Fibroblast of the aortic adventitia (primary cell): Measurements from ENCODE around the gene GPR34. TPM values are rescaled to one million over a fixed set of nuclear protein-coding genes. Genes with fewer than 3 reads are reported as not detected.
"Not testable (repeated sequence)": the region's sequence is repeated elsewhere in the genome, so short reads cannot be mapped to it uniquely, and the experiment has no call there.

Experiments used
- DNase-seq: peaks from one replicate; pipeline ENCODE4 v3.0.0-alpha.2; 2010; ENCODE audit warnings: low read depth
- H3K4me3 ChIP-seq: 2 replicates; pipeline ENCODE4 v1.5.1; 2011; ENCODE audit warnings: low read depth, mild to moderate bottlenecking, control low read depth, low read length, moderate library complexity
- CTCF ChIP-seq: IDR thresholded peaks from 2 replicates; pipeline ENCODE4 v1.5.1; 2011; ENCODE audit warnings: mild to moderate bottlenecking, low read length, control low read depth, inconsistent platforms; ENCODE audit not compliant: insufficient read depth
- total RNA-seq: library from RNA; depleted of rRNA; stranded (reverse); fragments of >200 nt; gene quantifications from 2 replicates; pipeline ENCODE4 v1.2.3, GENCODE V29; 2012; ENCODE audit warnings: low replicate concordance

GPR34 gene
- total RNA-seq: not detected in 2 replicates

- no peak for TF ChIP-seq CTCF
- H3K4me3 ChIP-seq: no peak within 1 kb of the TSS
- DNase-seq: no peak
These were observed at the start of gene GPR34 for GRCh38 chrX:41688835-41689234. GPR34 (plus strand) TSS chrX:41688973; CDS start chrX:41695634, 6,661 bp downstream.

- not testable (repeated sequence) for H3K4me3 ChIP-seq, DNase-seq
These were observed 42.6 kb upstream of the GPR34 start for GRCh38 chrX:41646201-41646600.

- TF ChIP-seq CTCF: no peak
- DNase-seq: no peak
- no peak overlapping the region for H3K4me3 ChIP-seq
These were observed 35.6 kb upstream of the GPR34 start for GRCh38 chrX:41653125-41653524.

GRCh38 chrX:41655101-41655500, 33.7 kb upstream of the GPR34 start:
- TF ChIP-seq CTCF: no peak
- no peak overlapping the region for H3K4me3 ChIP-seq
- no peak for DNase-seq

GRCh38 chrX:41655631-41656030, 33.1 kb upstream of the GPR34 start:
- DNase-seq: no peak
- TF ChIP-seq CTCF: no peak
- no peak overlapping the region for H3K4me3 ChIP-seq

GRCh38 chrX:41661366-41662095, 27.2 kb upstream of the GPR34 start:
- TF ChIP-seq CTCF: no peak
- no peak overlapping the region for H3K4me3 ChIP-seq
- DNase-seq: peak; percentile 40

- no peak for TF ChIP-seq CTCF
- no peak overlapping the region for H3K4me3 ChIP-seq
- no peak for DNase-seq
These were observed 24.3 kb upstream of the GPR34 start for GRCh38 chrX:41664375-41664901.
